Measurements from ENCODE around the gene FAM111B.
"Not testable (repeated sequence)": the region's sequence is repeated elsewhere in the genome, so short reads cannot be mapped to it uniquely, and the experiment has no call there.

Gene FAM111B

GRCh38 chr11:59106363-59107336, at the start of gene FAM111B:
Gene FAM111B (plus strand): TSS chr11:59107237. CDS start chr11:59109626, 2,389 bp downstream.
- peak; percentile 93 for DNase-seq

- peak; percentile 56 for DNase-seq
These were observed 48.7 kb upstream of the FAM111B start for GRCh38 chr11:59058120-59059033.

DNA sequence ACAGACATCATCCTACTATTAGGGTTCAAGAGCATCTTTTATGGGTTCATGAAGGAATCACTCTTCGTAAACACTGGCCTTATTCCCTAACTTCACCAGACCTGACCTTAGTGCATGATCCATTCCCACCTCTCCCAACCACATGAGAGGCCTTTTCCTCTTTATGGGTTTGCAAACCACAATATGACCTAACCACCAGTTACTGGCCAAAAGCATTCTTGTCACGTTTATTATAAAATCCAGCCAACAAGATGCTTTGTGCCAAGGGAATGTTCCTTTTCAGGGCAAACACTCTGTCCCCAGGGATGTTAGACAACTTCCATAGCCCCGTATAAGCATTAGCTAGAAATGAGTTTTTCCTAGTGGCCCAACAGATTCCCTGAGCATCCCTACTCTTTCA, 46.9 kb upstream of the FAM111B start:
- not testable (repeated sequence) for DNase-seq

- DNase-seq: no peak
These were observed 44.2 kb upstream of the FAM111B start for GRCh38 chr11:59062602-59063529.

GRCh38 chr11:59063996-59064727, 42.9 kb upstream of the FAM111B start:
- not testable (repeated sequence) for DNase-seq

DNA sequence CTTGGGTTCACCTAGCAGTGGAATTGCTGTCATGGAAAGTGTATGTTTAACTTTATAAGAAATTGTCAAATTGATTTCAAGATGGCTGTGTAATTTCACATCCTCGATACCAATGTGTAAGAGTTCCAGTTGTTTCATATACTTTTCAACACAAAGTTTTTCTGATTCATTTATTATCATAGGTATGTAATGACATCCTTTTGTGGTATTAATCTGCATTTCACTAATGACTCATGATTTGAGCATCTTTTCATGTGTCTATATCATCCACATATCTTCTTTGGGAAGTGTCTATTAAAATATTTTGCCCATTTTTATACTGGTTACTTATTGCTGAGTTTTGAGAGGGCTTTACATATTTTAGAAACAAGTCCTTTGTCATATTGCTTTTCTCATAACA, 38.0 kb upstream of the FAM111B start:
- no peak for DNase-seq

DNA sequence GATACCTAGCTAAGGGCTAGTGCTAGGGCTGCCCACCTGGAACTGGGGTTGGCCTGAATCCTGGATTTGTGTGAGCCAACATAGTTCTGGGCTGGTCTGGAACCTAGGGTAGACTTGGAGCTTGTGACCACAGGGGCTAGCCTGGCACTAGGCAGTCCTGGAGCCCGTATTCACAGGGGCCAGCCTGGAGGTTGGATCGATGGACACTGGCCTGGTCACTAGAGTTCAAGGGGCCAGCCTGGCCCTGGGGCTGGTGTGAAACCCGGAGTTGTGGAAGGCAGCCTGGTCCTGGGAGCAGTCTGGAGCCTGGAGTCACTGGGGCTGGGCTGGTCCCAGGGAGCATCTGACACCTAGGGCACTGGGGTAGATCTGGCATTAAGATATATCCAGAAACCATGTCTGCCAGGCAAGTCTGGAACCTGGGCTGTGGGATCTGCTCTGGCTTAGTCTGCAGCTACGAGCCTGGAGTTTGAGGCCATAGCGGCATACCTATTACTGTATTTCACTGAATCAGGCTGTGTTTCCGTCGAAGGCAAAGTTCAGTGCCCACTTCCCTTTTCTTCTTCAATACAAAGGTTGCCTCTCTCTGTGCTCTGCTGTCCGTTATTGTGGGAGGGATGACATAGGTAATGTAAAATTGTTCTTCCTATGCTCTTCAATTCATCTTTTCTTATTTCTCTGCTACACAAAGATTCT, 30.0 kb upstream of the FAM111B start:
- DNase-seq: no peak

DNA sequence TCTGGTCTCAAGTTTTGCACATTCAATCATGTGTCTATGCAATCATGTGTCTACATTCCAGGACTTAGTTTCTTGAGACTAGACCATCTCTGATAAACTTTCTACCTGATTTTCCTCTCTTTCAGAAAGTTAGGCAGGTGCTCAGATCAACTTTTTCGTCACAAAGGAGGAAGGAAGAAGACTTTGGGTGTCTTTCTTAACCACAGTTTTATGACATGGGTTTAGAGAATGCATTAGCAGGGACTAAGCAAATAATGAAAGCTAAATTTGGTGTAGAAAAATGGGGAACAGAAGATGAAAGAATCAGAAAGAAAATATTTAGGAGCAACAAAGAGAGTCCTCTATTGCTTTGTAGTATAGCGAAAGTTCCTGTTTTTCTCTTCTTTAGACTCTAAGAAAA, 28.6 kb upstream of the FAM111B start:
- DNase-seq: no peak

- no peak for DNase-seq
These were observed 28.0 kb upstream of the FAM111B start for GRCh38 chr11:59079086-59079485.

GRCh38 chr11:59080421-59080820, 26.6 kb upstream of the FAM111B start:
- not testable (repeated sequence) for DNase-seq

- not testable (repeated sequence) for DNase-seq
These were observed 25.5 kb upstream of the FAM111B start for GRCh38 chr11:59081430-59082020.

DNA sequence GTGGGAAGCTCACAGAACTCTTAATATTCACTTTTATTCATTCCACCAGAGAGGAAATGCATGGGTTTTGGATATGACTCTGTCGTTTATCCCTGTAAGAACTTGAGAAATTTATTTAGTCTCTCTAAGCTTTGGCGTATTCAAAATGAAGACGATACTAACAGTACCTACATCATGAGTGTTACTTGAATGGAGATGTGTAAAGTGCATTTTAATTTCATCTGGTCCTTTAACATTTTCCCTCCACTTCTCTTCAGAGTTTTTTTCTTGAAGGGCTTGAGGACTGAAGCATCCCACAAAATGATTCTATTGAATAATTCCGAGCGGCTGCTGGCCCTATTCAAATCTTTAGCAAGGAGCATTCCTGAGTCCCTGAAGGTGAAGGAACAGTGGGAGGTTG, 21.0 kb upstream of the FAM111B start, which contains the start of gene GLYATL1B:
GLYATL1B (plus strand) TSS at position 301 of the 400 bp plus-strand sequence; CDS start at position 301, 0 bp downstream.
- not testable (repeated sequence) for DNase-seq

DNA sequence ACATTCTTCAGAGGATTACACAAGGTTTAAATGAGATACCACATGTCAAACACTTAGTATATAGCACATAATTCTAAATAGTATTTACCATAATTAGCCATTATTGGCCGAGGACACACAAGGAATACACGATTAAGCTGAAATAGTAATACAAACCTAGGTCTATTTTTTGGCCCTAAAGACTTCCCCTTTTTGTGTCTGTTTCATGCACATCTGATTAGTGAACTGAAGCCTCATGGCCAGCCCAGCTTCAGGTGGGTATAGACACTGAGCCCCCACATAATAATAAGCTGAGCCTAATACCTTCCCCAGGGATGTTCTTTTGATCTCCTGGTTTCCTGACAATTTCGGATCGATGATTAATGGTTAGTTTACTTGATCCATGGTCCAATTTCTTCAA, 18.9 kb upstream of the FAM111B start:
- no peak for DNase-seq

DNA sequence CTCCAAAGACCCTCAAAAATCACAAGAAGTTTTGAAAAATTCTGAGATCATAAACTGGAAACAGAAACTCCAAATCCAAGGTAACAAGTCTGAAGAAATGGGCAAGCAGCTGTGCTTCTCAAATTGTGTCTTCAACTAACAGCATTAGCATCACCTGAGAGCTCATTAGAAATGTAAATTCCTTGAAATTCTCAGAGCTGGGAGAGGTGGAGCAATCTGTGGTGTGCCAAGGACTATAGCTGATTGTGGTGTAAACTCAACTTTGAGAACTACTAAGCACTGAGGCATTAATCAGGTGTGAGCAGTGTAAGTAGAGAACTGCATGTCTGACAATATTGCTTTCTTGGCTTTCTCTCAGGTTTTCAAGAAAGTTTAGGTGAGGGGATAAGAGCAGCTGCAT, 13.5 kb upstream of the FAM111B start:
- DNase-seq: not testable (repeated sequence)

DNA sequence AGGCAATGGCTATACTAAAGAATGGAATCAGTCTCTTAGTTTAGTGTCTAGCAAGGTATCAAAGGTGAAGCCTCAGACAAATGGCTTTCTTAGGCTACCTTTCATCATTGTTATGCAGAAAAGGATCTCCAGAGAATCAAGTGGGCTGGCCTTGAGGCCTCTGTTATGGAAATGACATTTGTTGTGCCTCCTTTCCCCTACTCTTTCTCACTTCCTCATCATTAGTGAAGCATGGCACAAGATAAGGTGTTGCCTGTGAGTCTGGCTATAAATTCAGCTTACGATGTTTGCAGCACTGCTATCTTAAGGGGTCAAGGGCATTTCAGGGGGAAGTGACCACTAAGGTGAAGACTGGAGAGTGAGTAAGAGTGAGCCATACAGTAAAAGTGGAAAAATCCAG, 11.8 kb upstream of the FAM111B start:
- DNase-seq: not testable (repeated sequence)

DNA sequence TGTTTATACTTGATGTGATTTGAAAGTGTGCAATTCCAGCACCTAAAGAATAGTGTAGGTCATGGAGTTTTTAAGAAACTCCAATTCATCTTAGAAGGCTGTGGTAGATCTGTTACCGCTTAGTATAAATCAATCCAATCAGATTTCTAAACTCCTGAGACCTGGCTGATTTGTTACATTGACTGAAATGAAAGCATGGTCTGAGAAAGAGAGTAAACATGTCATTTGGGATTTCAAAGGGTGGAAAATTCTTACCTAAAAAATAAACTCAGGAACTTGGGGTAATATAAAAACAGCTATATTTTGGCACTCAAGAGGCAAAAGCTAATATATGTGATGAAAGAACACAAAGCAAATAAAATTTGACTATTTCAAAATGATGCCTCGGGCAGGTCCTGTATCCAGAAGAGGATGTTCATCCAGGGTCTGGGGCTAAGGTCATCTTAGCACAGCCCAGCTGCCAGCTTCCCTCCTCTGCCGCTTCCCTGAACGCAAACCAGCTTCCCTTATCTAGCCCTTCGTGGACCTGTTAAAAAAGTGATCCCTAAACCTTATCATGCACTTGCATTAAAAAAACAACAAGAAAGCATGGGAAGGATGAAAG, 11.0 kb upstream of the FAM111B start:
- DNase-seq: not testable (repeated sequence)

- DNase-seq: no peak
These were observed 9.8 kb upstream of the FAM111B start for GRCh38 chr11:59097113-59097708.

GRCh38 chr11:59097938-59098337, 9.1 kb upstream of the FAM111B start:
- DNase-seq: not testable (repeated sequence)

- no peak for DNase-seq
These were observed 4.7 kb upstream of the FAM111B start for GRCh38 chr11:59102259-59102765.

Data from NCI-H510A (cell line).